Hepatic stellate cell (primary cell): Measurements from ENCODE around the gene TESK1.
A peak's percentile ranks its signal among the peaks of the same experiment; 100 is the strongest.

Experiments used
- DNase-seq: peaks from one replicate; pipeline ENCODE4 v3.0.0; 2011; ENCODE audit warnings: low spot score

The TESK1 gene

GRCh38 chr9:35604578-35605350, at the start of gene TESK1:
Gene TESK1 (plus strand): TSS chr9:35605262. CDS start chr9:35605620, 358 bp downstream.
- DNase-seq, result peak; percentile 84

GRCh38 chr9:35555881-35556280, 49.2 kb upstream of the TESK1 start:
- DNase-seq, result no peak

- DNase-seq, result no peak
Measured at GRCh38 chr9:35556776-35557175, 48.3 kb upstream of the TESK1 start.

GRCh38 chr9:35557320-35557719, 47.7 kb upstream of the TESK1 start:
- no peak for DNase-seq

GRCh38 chr9:35558185-35558584, 46.9 kb upstream of the TESK1 start:
- DNase-seq, result no peak

- no peak for DNase-seq
Measured at GRCh38 chr9:35559792-35560530, 45.1 kb upstream of the TESK1 start.

- DNase-seq, result no peak
Measured at GRCh38 chr9:35560625-35561337, 44.3 kb upstream of the TESK1 start.

- no peak for DNase-seq
Measured at GRCh38 chr9:35561468-35562261, 43.4 kb upstream of the TESK1 start.

GRCh38 chr9:35562895-35563780, 41.9 kb upstream of the TESK1 start:
- no peak for DNase-seq

- DNase-seq, result no peak
Measured at GRCh38 chr9:35563791-35564197, 41.3 kb upstream of the TESK1 start.

- no peak for DNase-seq
Measured at GRCh38 chr9:35564658-35565061, 40.4 kb upstream of the TESK1 start.

GRCh38 chr9:35566417-35566816, 38.6 kb upstream of the TESK1 start:
- DNase-seq, result peak; percentile 54

GRCh38 chr9:35568196-35568595, 36.9 kb upstream of the TESK1 start:
- DNase-seq, result no peak

GRCh38 chr9:35569206-35569605, 35.9 kb upstream of the TESK1 start:
- no peak for DNase-seq

- no peak for DNase-seq
Measured at GRCh38 chr9:35570709-35571504, 34.2 kb upstream of the TESK1 start.

GRCh38 chr9:35574578-35575122, 30.4 kb upstream of the TESK1 start:
- no peak for DNase-seq

GRCh38 chr9:35575478-35575877, 29.6 kb upstream of the TESK1 start:
- no peak for DNase-seq

GRCh38 chr9:35577486-35577885, 27.6 kb upstream of the TESK1 start:
- DNase-seq, result no peak

GRCh38 chr9:35579130-35579529, 25.9 kb upstream of the TESK1 start:
- DNase-seq, result no peak
